ENCODE data around the gene THSD4. TPM values are rescaled to one million over a fixed set of nuclear protein-coding genes. Genes with fewer than 3 reads are reported as not detected.
"Not testable (repeated sequence)": the region's sequence is repeated elsewhere in the genome, so short reads cannot be mapped to it uniquely, and the experiment has no call there.

Gene THSD4
- total RNA-seq, 1 experiment from 2014 or later, result 6.4 TPM

DNA sequence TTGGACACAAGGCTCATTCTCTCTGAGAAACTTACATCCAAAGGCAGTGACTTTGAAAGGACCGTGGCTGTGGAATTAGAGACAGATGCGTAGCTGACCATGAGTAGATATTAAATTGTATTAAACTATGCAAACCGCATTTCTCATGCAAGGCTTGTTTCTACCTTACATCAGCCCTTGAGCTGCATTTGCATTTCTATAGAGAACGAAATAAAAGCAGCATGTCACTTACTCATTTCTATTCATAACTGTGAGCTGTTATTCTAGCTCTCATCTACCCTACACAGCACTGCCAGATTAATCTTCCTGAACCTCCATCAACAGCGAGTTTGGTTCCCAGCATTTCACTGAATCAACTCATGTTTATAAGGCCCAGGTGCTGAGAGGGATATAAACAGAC is 72.3 kb downstream of the THSD4 start:
- DNase-seq (ENCODE audit: low spot score), result no peak

DNA sequence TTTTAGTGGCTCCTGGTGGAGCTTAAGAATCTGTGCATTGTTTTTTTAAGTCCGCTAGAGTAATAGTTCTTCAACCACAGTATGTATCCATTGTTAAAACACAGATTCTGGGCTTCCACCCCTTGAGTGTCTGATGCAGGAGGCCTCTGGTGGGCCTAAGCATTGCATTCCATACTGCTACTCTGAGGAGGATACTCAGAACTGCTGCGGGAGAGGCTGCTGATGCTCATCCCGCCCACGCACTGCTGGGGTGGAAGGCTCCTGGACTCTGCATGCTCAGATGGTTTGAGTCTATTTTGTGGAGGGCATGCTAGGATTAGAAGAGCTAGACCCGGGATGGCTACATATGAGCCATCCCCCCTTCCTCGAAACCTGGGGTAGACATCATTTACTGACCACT is 74.4 kb downstream of the THSD4 start:
- DNase-seq (ENCODE audit: low spot score), result no peak

DNA sequence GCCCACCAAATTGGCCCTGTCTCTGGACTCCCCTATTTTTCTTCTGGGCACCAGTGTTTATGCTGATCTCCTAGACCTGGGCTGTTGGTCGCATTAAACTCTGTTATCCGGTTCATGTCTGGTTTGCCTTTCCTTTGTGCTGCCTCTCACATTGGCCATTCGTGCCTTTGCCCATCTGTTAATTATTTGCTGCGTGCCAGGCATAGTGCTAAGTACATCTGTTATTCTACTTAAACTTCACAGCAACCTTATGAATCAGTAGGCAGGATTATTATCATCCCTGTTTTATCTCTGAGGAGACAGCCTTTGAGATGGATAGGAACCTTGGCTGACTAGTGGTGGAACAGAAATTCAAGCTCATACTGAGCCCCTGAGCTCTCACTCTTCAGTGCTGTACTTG is 76.0 kb downstream of the THSD4 start:
- no peak for DNase-seq (ENCODE audit: low spot score)

DNA sequence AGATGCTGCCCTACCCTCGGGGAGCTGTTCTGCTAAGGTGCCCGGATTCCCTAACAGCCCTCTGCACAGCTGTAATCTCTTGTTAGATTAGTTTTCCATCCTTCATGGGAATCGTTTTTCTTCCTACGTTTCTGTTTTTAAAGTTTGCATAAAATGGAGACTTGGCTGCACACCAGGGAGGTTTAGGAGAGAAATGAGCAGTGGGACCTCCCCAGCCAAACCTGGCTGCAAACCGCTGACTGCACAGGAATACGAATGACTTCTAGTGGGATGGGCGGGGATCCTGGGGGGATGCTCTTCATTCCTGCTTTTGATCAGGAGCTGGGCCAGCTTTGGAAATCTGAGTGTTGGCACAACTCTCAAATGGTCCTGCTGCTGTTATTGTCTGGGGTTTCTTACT is 77.5 kb downstream of the THSD4 start:
- DNase-seq (ENCODE audit: low spot score), result no peak

DNA sequence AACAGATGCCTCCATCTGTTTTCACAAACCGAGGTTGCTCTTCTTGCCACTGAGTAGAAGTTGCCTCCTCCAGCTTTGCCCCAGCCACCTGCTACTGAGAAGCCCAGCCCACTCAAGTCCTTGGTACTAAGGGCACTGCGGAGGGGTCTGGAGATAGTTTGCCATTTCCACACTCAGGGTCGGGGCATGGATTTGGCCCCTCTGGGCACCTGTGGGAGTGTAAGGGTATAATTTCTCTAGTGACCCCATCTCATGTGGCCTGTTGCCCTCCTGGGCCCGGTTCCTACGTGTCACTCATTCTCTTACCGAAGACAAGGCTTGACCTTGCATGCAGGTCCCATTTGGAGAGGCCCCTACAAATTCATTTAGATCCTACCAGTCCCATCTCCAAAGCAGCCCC is 79.0 kb downstream of the THSD4 start:
- DNase-seq (ENCODE audit: low spot score), result no peak

DNA sequence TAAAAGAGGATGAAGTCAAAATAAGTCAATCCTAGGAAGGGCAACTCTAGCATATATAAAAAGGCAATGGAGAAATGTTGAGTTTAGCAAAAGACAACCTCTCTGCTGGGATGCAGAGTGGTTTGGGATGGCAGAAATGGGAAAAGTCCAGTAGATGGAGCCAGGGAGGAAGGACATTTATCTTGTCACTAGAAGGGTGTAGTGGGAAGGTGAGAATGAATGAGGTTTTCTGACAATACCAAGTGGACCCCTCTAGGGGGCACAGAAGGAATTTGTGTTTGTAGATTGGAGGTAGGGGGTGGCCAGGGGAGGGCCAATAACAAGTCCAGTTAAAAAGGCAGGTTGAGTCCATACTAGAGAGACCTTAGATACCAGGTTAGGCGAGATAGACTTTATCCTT is 80.0 kb downstream of the THSD4 start:
- DNase-seq (ENCODE audit: low spot score), result peak; percentile 13

DNA sequence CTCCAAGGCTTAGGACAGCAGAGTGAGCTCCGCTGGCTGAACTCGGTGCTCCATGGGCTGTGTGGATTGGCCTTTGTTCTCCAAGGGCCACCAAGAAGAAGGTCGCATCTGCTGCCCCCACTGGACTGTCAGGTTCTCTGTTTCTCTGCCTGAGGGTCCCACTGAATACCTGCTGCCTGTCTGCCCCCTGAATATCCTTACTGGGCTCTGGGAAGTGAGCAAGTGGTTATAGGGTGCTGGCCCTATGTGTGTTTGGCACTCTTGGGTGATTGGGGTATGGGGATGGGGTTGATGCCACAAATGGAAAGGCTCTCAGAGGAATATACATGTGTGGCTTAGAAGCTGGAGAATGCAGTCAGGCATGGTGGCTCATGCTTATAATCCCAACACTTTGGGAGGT is 82.3 kb downstream of the THSD4 start:
- DNase-seq (ENCODE audit: low spot score), result no peak

DNA sequence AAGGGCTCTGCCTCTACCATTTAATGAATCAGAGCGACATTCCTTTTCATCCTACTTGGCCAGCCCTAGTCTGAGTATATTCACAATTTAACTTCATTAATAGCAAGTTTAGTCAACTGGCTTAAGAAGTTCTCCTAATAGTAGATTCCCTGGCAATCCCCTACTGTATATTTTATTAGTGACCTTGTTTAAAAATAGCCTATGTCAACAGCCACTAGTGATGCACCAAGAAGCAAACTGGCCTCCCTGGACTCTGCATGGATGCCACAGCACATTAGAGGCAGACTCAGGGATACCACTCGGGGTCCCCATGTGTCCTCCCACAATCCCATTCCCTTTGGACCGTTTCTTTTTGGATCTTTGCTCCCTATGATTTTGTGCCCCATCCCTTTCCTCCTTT is 83.6 kb downstream of the THSD4 start:
- no peak for DNase-seq (ENCODE audit: low spot score)

DNA sequence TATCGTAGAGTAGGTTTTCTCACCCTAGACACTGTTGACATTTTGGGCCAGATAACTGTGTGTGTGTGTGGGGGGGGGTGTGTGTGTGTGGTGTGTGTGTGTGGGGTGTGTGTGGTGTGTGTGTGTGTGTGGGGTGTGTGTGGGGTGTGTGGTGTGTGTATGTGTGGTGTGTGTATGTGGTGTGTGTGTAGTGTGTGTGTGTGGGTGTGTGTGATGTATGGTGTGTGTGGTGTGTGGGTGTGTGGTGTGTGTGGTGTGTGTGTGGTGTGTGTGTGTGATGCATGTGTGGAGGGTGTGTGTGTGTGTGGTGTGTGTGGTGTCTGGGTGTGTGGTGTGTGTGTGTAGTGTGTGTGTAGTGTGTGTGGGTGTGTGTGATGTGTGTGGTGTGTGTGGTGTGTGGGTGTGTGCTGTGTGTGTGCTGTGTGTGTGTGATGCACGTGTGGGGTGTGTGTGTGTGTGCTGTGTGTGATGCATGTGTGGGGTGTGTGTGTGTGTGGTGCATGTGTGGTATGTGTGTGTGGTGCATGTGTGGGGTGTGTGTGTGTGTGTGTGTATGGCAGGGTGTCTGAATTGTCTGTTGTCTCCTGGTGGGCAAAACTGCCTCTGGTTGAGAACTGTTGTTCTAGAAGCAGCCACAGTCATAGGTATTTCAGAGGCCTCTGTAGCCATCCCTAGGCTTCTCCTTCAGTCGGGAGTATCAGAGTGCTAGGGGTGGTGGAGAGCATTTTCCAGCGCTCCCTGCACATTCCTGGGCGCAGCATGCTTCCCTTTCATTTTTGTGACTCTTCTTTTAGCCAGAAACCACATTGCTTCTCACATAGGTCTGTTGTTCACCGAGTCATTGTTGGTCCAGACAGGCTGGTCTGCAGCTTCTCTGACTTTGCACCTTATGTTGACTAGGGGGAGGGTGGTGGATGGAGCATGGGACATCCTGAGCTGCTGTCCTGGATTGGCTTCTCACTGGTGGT is 84.4 kb downstream of the THSD4 start:
- no peak for DNase-seq (ENCODE audit: low spot score)

DNA sequence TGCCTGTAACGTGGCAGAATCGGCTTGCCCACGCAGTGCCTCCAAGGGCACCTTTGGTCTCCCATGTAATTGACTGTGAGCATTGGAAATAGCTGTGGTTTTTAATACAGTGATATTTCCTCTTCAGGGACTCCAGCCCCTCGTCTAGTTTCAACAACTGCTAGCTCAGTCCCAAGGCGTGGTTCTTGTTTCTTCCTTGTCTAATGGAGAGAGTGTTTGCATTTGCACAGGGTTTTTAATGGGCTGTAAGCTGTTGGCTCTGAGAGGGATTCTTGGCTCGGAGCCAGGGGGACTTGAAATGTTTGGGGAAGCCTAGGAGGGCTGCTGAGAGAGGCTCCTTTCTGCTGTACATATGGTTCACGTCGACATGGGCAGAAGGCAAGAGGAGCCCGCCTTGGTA is 86.2 kb downstream of the THSD4 start:
- DNase-seq (ENCODE audit: low spot score), result no peak

DNA sequence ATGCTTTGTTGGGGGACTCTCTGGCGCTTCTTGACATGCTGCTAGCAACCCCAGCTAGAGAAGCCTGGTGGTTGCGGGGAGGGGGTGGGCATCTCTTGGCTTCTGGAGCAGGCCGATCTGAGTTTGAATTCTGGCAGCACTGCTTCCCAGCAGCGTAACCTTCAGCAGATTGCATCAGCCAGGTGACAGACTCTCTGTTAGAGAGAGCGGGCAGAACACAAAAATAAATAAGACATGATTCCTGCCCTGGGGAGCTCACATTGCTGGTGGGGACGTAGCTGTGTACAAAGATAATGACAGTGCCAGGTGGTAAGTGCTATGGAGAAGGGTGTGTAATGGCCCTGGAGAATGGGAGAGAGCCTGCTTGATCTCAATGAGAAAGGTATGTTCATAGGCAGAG is 87.4 kb downstream of the THSD4 start:
- DNase-seq (ENCODE audit: low spot score), result no peak

DNA sequence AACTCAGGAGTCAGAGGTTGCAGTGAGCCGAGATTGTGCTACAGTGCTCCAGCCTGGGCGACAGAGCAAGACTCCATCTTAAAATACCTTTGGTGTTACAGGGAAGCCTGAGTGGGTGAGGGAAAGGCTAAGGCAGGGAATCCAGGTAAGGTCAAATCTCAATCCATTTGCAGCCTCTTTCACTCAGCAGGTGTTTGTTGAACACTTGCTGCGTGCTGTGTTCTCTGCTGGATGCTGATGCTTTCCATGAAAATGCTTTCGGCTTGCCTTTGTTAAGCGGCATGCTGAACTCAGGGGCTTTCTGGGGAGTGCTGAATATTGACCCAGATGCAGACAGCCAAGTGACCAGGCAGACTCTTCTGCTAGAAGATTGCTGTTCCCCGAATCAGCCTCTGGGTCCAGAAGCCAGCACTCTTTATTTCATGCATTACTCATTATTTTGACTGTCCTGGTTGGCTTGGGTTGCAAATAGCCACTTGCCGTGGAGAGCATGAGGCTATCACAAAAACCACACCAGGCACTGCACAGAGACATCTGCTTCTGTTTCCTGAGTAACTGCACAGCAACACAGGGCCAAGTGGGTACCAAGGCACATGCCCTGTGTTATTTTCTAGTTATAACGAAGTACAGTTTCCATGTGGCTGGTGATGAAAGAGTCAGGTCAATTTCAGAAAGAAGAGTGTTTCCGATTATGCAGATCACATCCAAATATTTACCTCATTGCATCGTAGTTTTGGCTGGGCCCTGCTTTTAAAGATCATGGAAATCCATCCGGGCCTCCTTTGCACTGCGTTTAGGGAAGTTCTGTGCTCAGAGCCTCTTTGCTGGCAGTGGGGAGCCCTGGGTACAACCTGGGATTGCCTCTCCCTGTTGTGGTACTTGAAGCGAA is 88.6 kb downstream of the THSD4 start:
- DNase-seq (ENCODE audit: low spot score), result no peak

DNA sequence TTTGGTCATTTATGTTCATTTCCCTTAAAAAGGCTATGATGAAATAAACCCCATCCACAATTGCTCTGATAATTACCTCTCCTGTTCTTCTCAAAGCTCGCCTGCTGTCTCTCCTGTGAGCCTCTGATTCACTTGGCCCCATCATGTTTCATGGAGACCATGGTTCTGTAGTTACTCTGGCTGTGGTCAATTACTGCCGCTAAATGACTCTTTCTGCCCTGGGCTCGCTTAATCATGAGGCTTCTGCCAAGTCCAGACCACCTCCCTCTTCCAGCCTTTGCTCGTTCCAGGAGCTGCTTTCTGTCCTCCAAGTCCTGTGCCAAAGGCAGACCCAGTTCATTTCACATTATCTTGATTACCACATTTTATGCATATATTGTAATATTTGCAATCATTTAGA is 91.9 kb downstream of the THSD4 start:
- no peak for DNase-seq (ENCODE audit: low spot score)

DNA sequence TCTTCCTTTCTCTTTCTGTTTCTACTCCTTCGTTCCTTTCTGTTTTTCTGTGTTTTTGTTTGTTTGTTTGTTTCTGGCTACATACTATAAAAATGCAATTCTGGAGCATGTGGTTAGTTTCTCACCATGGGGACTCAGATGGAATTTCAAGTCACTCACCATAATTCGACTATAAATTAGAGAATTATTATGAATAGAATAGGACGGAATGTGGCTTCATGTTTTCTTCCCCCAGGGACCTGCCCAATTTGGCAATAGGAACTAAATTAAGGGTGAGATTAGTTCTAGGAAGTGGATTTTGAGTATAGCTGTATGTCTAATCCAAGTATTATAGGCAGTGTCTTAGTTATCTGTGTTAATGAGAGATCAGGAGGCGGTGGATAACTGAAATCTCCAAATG is 96.9 kb downstream of the THSD4 start:
- DNase-seq (ENCODE audit: low spot score), result no peak

DNA sequence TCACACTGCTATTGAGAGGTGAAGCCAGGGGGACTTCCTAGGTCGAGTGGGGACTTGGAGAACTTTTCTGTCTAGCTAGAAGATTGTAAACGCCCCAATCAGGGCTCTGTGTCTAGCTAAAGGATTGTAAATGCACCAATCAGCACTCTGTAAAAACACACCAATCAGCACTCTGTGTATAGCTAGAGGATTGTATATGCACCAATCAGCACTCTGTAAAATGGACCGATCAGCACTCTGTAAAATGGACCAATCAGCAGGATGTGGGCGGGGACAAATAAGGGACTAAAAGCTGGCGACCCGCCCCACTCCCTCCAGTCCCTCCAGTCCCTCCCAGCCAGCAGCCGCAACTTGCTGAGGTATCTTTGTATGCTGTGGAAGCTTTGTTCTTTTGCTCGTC is 98.7 kb downstream of the THSD4 start:
- DNase-seq (ENCODE audit: low spot score), result not testable (repeated sequence)

DNA sequence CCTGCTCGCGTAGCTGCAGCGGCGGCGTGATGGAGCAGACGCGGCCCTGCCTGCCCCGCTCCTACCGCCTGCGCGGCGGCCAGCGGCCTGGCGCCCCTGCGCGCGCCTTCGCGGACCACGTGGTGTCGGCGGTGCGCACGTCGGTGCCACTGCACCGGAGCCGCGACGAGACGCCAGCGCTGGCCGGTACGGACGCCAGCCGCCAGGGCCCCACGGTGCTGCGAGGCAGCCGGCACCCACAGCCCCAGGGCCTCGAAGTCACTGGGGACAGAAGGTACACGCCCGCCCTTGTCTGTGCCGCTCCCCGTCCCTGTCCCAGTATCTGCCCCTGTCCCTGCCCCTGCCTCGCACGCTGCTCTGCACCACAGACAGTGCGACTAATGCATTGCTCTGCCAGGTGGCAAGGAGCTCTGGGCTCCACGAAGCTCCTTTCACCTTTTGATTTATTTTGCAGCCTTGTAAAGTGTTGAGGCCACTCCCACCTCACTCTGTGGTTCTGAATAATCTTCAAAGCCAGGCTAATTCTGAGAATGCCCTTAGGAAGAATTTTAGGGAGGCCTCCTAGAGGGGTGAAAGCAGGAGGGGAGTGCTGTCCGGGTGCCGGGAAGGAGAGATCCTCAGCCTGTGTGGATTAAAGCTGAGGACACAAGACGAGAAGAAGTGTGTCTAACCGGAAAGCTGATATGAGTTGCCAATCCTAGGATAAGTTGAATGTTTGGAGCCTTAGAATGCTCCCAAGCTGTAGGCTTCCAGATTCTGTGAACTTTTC is 100.0 kb downstream of the THSD4 start:
- no peak for DNase-seq (ENCODE audit: low spot score)

DNA sequence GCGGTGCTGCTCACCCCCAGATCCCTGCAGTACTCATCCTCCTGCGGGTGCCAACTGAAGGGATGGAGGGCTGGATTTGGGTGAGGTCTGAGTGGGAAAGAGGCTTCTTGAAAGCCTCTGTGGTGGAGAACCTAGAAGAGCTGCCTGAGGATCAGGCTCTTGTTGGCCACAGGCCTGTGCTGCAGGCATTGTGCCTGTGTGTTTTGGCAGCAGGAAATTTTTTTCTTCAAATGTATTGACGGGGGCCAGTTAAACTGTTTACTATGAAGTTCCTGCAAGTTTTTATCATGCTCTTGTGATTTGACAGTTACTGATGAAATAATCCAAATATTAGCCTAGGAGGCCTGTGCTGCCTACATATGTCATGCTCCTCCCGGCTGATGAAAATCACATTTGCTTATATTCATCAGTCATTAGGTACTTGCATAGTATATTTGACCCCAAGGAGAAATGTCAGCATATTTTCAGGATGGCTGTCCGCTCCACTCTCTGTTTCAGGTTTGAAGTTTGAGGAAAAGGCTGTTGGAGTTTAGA is 103.1 kb downstream of the THSD4 start:
- no peak for DNase-seq (ENCODE audit: low spot score)

DNA sequence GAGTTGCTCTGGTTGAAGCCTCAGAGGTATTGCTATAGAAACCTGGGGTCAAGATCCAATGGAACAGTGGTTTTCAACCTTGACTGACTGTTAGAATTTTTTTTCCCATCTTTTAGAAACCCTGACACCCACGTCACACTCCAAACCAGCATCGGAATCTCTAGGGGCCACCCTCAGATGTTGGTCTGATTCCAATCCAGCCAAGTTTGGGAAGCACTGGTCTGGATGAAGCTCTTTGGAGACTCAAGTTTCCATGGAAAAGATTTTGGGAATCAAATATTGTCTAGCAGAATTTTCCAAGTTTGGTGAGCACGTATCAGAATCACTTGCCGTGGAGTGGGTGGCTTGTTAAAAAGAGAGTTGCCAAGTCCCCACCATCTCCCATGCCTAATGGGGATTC is 103.8 kb downstream of the THSD4 start:
- DNase-seq (ENCODE audit: low spot score), result no peak

DNA sequence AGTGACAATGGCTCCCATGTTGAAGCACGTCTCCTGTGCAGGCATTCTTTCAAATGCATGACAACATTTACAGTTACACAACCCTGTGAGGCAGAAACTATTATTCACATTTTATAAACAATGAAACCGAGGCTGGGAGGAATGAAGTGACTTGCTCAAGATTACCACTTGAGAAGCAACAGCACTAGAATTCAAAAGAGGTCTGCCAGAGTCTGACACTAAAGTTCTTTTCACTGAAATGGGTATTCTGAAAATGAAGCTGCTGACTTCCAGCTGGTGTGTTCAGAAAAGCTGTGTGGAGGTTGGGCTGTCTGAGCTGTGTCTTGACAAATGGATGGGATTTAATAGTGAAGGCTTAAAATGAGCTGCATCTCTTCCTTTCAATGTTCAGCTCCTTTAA is 104.4 kb downstream of the THSD4 start:
- no peak for DNase-seq (ENCODE audit: low spot score)

DNA sequence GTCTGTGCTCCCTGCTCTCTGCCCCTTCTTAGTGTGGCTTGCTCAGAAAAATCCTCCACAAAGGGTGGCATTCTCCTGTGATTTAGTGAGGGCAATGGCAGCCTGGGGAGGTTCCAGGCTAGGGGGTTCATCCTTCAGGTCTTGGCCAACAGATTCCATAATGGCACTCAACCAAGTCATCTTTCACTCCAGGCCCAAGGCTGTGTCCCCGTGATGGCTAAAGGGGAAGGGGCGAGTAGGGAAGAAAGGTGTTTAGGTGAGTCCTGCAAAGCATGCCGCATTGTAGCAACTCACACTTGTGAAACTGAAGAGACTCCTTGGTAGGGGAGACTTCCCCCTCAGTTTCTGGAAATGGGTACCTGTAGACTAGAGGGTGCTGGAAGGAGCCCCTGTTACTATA is 105.6 kb downstream of the THSD4 start:
- DNase-seq (ENCODE audit: low spot score), result no peak

DNA sequence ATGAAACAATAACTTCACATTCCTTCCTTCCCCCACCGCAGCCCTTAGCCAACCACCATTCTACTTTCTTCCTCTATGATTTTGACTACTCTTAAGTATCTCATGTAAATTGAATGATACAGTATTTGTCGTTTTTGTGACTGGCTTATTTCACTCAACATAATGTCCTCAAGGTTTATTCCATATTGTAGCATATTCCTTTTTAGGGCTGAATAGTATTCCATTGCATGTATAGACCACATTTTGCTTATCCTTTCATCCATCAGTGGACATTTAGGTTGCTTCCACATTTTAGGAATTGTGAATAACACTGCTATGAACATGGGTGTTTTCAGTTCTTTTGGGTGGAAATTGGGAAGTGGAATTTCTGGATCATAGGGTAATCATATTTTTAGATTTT is 106.1 kb downstream of the THSD4 start:
- DNase-seq (ENCODE audit: low spot score), result no peak

DNA sequence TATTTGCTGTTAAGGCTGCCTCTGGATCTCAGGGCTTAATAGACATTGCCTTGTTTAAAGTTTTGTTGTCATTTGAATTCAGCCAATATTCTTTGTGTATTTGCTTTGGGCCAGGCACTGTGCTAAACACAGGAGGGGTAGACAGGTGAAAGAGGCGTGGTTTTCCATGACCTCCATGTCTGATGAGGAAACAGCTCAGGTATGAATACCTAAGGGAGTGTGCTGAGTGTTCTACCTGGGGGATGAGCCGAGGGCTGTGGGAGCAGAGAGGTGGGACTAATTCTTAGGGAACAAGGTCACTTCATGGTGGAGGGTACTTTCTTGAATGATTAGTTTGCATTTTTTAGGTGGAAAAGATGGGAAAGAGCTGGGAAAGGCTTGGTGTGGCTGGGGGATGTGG is 108.2 kb downstream of the THSD4 start:
- no peak for DNase-seq (ENCODE audit: low spot score)
